Left renal pelvis (tissue), 4 donors: ENCODE measurements around the gene OR11L1. TPM values are rescaled to one million over a fixed set of nuclear protein-coding genes. Genes with fewer than 3 reads are reported as not detected.

Source experiments
- DNase-seq, 4 donors: peaks; one replicate each; pipeline ENCODE4 v3.0.0-alpha.2; 2013; ENCODE audit warnings: low read depth in 4 of 4, low spot score in 3 of 4
- polyA plus RNA-seq, 4 donors: library from polyadenylated mRNA; unstranded; fragments of 120-200 nt; gene quantifications; one replicate each; pipeline ENCODE4 v1.2.1, GENCODE V29; 2013; ENCODE audit not compliant: insufficient read length in 4 of 4

The OR11L1 gene
- polyA plus RNA-seq, 4 donors = not detected

- no peak for DNase-seq
These were observed 19.6 kb downstream of the OR11L1 start for GRCh38 chr1:247822060-247822459.

GRCh38 chr1:247812637-247813036 lies 29.1 kb downstream of the OR11L1 start:
- no peak for DNase-seq

DNA sequence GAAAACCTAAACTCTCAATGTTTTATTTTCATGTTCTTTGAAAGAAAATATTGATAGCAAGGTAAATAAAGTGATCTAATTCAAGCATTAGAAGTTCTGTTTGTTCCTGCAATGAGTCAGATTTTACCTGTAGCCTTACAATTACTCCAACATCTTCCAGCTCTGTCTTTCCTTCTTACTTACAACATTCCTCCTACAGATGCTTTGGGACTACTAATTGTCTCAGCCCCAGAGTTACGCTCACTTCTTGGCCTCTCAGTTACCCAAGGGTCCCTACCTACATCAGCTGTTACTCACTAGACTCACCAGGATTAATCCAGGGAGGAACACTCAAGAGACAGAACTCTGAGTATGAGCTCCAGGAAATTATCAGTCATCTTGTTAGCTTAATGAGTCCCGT lies 44.2 kb downstream of the OR11L1 start:
- DNase-seq = no peak

Other genes with a start within 250 kb of the OR11L1 start
- gene OR2G3, start 236.3 kb downstream of the OR11L1 start, polyA plus RNA-seq = not detected
- gene OR13G1, start 162.2 kb downstream of the OR11L1 start, polyA plus RNA-seq = not detected
- gene OR6F1, start 125.2 kb downstream of the OR11L1 start, polyA plus RNA-seq = not detected
- gene OR14K1, start 103.3 kb downstream of the OR11L1 start, polyA plus RNA-seq = not detected
- gene OR14A2, start 93.8 kb downstream of the OR11L1 start, polyA plus RNA-seq = not detected
- gene OR1C1, start 81.3 kb downstream of the OR11L1 start, polyA plus RNA-seq = not detected
- gene OR14A16, start 17.8 kb downstream of the OR11L1 start, polyA plus RNA-seq = not detected
- gene TRIM58, start 15.3 kb upstream of the OR11L1 start, polyA plus RNA-seq = 1 to 10 TPM; 1.4 to 6.5 (median 1.6) TPM
- gene OR2W3, start 53.7 kb upstream of the OR11L1 start, polyA plus RNA-seq = 1 to 10 TPM in 1 of 4 donors, under 1 TPM in 2, not detected in 1; 0.23 to 1.3 (median 0.37) TPM
- not detected for gene OR2T8, start 78.4 kb upstream of the OR11L1 start, polyA plus RNA-seq
- gene OR2AJ1, start 83.0 kb upstream of the OR11L1 start, polyA plus RNA-seq = not detected
- not detected for gene OR2L8, start 107.0 kb upstream of the OR11L1 start, polyA plus RNA-seq
- gene OR2AK2, start 123.3 kb upstream of the OR11L1 start, polyA plus RNA-seq = not detected
- not detected for gene OR2L5, start 171.8 kb upstream of the OR11L1 start, polyA plus RNA-seq
- under 1 TPM in 3 of 4 donors, not detected in 1; 0.06 to 0.13 (median 0.08) TPM for gene OR2L2, start 188.2 kb upstream of the OR11L1 start, polyA plus RNA-seq
- gene OR2L3, start 204.9 kb upstream of the OR11L1 start, polyA plus RNA-seq = not detected